Tibial nerve (tissue), 4 donors: ENCODE measurements around the gene SLC7A10. TPM values are rescaled to one million over a fixed set of nuclear protein-coding genes. Genes with fewer than 3 reads are reported as not detected.

Experiments
- DNase-seq, 2 donors: peaks; one replicate each; pipeline ENCODE4 v3.0.0-alpha.2; 2019; ENCODE audit warnings: low spot score in 2 of 2
- H3K27ac ChIP-seq, 4 donors: fragments of 200-600 bp; sonication (generic) in 3 of 4; one replicate each; pipeline ENCODE4 v1.5.1; 2017 to 2019; ENCODE audit warnings: mild to moderate bottlenecking in 1 of 4
- H3K27me3 ChIP-seq, 2 donors: fragments of 200-600 bp; sonication (generic) in 1 of 2; one replicate each; pipeline versions ENCODE4 v1.5.1 to v1.6.0; 2017 to 2019
- H3K36me3 ChIP-seq, 3 donors: fragments of 200-600 bp; sonication (generic); one replicate each; pipeline ENCODE4 v1.5.1; 2018 to 2019
- H3K4me1 ChIP-seq, 4 donors: fragments of 200-600 bp; sonication (generic) in 3 of 4; one replicate each; pipeline ENCODE4 v1.5.1; 2017 to 2019
- H3K4me3 ChIP-seq, 4 donors: fragments of 200-600 bp; sonication (generic) in 3 of 4; one replicate each; pipeline ENCODE4 v1.5.1; 2017 to 2019; ENCODE audit warnings: mild to moderate bottlenecking in 1 of 4, moderate library complexity in 1 of 4
- H3K9me3 ChIP-seq, 4 donors: fragments of 200-600 bp; sonication (generic) in 3 of 4; one replicate each; pipeline ENCODE4 v1.5.1; 2017 to 2019
- EP300 ChIP-seq, 2 donors: sonication (generic); formaldehyde crosslinking; IDR thresholded peaks; one replicate each; pipeline ENCODE4 v1.6.1; 2017; ENCODE audit warnings: antibody characterized with exemption in 2 of 2, mild to moderate bottlenecking in 1 of 2
- POLR2A ChIP-seq, 2 donors: fragments of 450-650 bp; IDR thresholded peaks; one replicate each; pipeline ENCODE4 v1.6.1; 2017; ENCODE audit warnings: antibody characterized with exemption in 2 of 2, mild to moderate bottlenecking in 2 of 2, moderate library complexity in 2 of 2
- WGBS, 2 donors: methylation state at CpG; one replicate each; pipeline ENCODE4 v1.1.5; 2018; 5-methylcytosine and 5-hydroxymethylcytosine counted together
- total RNA-seq, 4 donors: library from RNA; depleted of rRNA; stranded (reverse); fragments of >200 nt; gene quantifications; one replicate each; pipeline ENCODE4 v1.1.0, GENCODE V29; 2016
- TF ChIP-seq, protein P1 (sequence below), 5 experiments: fragments of 200-600 bp in 3 of 5; fragments of 450-650 bp in 2 of 5; sonication (generic) in 3 of 5; IDR thresholded peaks; one replicate each; pipeline ENCODE4 v1.5.1; 2016 to 2019; ENCODE audit warnings: antibody characterized with exemption in 5 of 5, mild to moderate bottlenecking in 3 of 5, moderate library complexity in 2 of 5

SLC7A10 gene
- total RNA-seq, 4 donors from 2014 or later: 4.3 to 25.8 (median 13.2) TPM

DNA sequence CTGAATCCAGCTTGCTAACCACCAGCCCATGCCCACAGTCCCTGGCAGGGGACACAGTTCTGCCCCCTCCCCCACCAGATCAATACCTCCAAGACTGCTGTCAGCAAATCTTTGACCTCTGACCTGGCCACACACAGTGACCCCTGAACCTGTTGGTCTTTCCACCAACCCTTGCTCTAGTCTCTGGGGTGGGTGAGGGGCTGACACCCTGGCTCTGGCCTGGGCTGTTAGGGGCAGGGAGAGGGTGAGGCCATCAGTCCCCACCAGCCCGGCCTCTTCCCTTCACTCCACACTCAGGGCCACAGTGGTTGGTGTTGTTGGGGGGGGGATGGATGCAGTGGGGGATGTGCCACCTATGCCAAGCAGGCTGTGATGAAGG lies 21.8 kb upstream of the SLC7A10 start:
- peaks cover 0 to 17% of the 10 kb centered on the region in 2 donors for H3K27me3 ChIP-seq
- H3K36me3 ChIP-seq: no peaks in the 10 kb centered on the region
- H3K4me1 ChIP-seq: no peaks in the 10 kb centered on the region
- WGBS, 2 donors: 86 to 100% methylated on average over 1 of the region's 1 CpG
- no peak for TF ChIP-seq EP300 (IDR thresholded peaks at IDR 0.05)
- TF ChIP-seq, protein P1, sequence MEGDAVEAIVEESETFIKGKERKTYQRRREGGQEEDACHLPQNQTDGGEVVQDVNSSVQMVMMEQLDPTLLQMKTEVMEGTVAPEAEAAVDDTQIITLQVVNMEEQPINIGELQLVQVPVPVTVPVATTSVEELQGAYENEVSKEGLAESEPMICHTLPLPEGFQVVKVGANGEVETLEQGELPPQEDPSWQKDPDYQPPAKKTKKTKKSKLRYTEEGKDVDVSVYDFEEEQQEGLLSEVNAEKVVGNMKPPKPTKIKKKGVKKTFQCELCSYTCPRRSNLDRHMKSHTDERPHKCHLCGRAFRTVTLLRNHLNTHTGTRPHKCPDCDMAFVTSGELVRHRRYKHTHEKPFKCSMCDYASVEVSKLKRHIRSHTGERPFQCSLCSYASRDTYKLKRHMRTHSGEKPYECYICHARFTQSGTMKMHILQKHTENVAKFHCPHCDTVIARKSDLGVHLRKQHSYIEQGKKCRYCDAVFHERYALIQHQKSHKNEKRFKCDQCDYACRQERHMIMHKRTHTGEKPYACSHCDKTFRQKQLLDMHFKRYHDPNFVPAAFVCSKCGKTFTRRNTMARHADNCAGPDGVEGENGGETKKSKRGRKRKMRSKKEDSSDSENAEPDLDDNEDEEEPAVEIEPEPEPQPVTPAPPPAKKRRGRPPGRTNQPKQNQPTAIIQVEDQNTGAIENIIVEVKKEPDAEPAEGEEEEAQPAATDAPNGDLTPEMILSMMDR (IDR thresholded peaks at IDR 0.05): no peak
- no peak for TF ChIP-seq POLR2A (IDR thresholded peaks at IDR 0.05)
- DNase-seq: no peak
- H3K4me3 ChIP-seq: no peak overlapping the region
- peaks cover 0 to 10% (median 0%) of the 10 kb centered on the region in 4 donors for H3K9me3 ChIP-seq
- H3K27ac ChIP-seq: no peak overlapping the region

DNA sequence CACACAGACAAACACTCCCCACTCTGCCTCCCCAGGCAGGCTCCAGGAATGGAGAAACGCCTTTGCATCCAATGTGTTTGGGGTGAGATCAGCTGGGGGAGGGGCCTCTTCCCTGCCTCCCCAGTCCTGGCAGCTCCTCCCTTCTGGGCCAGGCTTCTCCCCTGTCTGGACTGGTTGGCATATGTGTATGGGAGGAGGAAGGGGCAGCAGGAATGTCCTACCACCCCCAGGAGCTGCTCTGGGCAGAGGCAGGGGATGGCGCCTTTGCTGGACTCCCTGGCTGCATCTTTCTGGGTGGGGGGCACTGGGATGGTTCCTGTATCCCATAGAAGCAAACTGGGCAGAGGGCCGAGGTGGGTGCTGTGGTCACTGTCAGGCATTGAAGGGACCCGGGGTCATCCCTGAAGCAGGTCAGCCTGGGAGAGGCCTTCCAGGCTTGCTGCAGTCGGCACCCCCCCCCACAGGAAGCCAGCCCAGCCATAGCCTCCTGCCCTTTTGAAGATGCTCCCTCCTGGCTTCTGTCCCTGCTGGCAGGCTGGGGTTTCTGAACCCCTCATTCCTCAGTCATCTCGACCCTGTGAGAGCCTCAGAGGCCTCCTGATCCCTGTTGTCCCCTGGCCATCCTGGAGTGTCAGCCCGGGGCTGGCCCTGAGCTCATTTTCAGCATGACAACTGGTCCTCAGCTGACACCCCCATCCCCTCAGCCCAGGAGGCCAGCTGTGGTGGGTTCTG lies 21.2 kb upstream of the SLC7A10 start:
- Histone ChIP-seq H3K4me3 (no peak overlapping the region), H3K4me1 (peaks cover 0 to 2% (median 0%) of the 10 kb centered on the region in 4 donors), H3K36me3 (no peaks in the 10 kb centered on the region), H3K27me3 (peaks cover 0 to 17% of the 10 kb centered on the region in 2 donors), H3K27ac (no peak overlapping the region), H3K9me3 (peaks cover 0 to 10% (median 0%) of the 10 kb centered on the region in 4 donors)
- TF ChIP-seq, protein P1 (IDR thresholded peaks at IDR 0.05): no peak
- no peak for TF ChIP-seq POLR2A (IDR thresholded peaks at IDR 0.05)
- TF ChIP-seq EP300 (IDR thresholded peaks at IDR 0.05): no peak
- DNase-seq: no peak
- 77 to 93% methylated on average over 3 to 4 of the region's 7 CpGs for WGBS, 2 donors

DNA sequence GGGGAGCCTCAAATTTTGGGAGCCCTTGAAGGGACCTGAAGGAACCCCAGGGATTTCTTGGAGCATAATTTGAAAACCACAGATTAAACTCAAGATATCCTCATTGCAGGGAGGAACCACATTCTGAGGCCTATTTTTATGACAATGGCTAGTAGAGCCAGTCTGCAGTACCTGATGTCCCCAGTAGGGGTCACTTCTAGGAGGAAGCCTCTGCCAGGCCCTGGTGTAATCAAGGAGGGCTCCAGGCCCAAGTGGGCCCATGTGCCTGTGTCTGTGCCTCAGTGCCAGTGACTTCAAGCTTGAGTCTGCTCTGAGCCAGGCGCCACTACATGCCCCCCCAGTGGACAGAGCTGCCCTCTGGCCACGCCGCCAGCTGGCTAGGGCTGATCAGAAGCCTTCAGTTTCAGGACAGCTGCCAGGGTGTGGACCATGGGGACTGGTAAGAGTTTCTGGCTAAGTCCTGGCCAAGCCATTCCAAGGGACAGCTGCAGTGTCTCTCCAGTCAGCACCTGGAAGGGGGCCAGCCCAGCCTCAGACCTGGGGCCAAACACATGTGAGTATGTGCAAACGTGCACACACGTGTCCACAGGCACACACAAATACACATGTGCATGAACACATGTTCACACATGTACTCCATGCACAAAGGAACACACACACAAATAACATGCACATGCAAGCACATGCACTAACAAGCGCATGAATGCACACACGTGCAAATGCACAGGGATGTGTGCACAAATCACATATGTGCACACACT lies 20.5 kb upstream of the SLC7A10 start:
- Histone ChIP-seq H3K36me3 (no peaks in the 10 kb centered on the region), H3K4me1 (peaks cover 0 to 9% (median 2%) of the 10 kb centered on the region in 4 donors), H3K9me3 (peaks cover 0 to 10% (median 0%) of the 10 kb centered on the region in 4 donors), H3K4me3 (no peak overlapping the region), H3K27me3 (peaks cover 0 to 12% of the 10 kb centered on the region in 2 donors), H3K27ac (no peak overlapping the region)
- TF ChIP-seq, protein P1 (IDR thresholded peaks at IDR 0.05): no peak
- no peak for TF ChIP-seq POLR2A (IDR thresholded peaks at IDR 0.05)
- no peak for TF ChIP-seq EP300 (IDR thresholded peaks at IDR 0.05)
- DNase-seq: no peak
- 81 to 96% methylated on average over 7 of the region's 7 CpGs for WGBS, 2 donors

DNA sequence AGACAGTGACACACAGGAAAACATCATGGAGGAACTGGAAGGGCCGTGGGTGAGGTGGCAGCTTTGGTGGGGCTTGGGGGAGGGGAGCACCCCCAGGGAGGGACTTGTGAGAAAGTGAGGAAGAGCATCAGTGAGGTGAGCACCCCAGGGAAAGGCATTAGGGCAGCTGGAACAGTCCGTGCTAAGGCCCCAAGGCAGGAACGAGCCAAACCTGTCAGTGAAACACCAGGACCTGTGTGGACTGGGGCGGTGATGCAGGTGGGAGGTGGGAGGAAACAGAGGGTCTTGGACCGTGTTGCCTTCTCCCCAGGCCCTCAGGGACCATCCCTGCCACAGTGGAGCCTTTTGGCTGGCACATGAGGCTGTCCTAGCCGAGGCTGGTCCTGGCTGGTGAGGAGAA lies 17.3 kb upstream of the SLC7A10 start:
- 73 to 77% methylated on average over 6 of the region's 6 CpGs for WGBS, 2 donors
- H3K27ac ChIP-seq: no peak overlapping the region

More for the DNA sequence above, 17.3 kb upstream of the SLC7A10 start:
- no peak for DNase-seq
- Histone ChIP-seq H3K4me1 (peaks cover 0 to 10% (median 2%) of the 10 kb centered on the region in 4 donors), H3K27me3 (peaks cover 0 to 5% of the 10 kb centered on the region in 2 donors), H3K36me3 (no peaks in the 10 kb centered on the region), H3K9me3 (peaks cover 0 to 10% (median 0%) of the 10 kb centered on the region in 4 donors), H3K4me3 (no peak overlapping the region)
- TF ChIP-seq POLR2A (IDR thresholded peaks at IDR 0.05) (no peak), EP300 (IDR thresholded peaks at IDR 0.05) (no peak)
- TF ChIP-seq, protein P1 (IDR thresholded peaks at IDR 0.05): no peak
